Heart left ventricle (tissue), 16 donors: ENCODE measurements around the gene PRR35. TPM values are rescaled to one million over a fixed set of nuclear protein-coding genes. Genes with fewer than 3 reads are reported as not detected.

Experiments
- ATAC-seq, 4 donors: fragments of 200-7000 bp; cut with Tn5 transposase; one replicate each; pipeline ENCODE4 v1.9.1; 2020 to 2022; ENCODE audit warnings: moderate library complexity in 4 of 4, mild to moderate bottlenecking in 3 of 4, moderate number of reproducible peaks in 1 of 4
- DNase-seq, 5 donors: peaks; one replicate each; pipeline ENCODE4 v3.0.0-alpha.2; 2020
- H3K27ac ChIP-seq, 12 donors: fragments of 200-600 bp; sonication (generic) in 4 of 12; one replicate each; pipeline versions ENCODE4 v1.5.0 to v1.8.0; 2016 to 2022; ENCODE audit warnings: mild to moderate bottlenecking in 2 of 12
- H3K27me3 ChIP-seq, 9 donors: fragments of 200-600 bp; sonication (generic) in 2 of 9; one replicate each; pipeline versions ENCODE4 v1.5.1 to v1.8.0; 2016 to 2022; ENCODE audit warnings: mild to moderate bottlenecking in 3 of 9
- H3K36me3 ChIP-seq, 9 donors: fragments of 200-600 bp; sonication (generic) in 2 of 9; one replicate each; pipeline versions ENCODE4 v1.5.0 to v1.8.0; 2018 to 2022; ENCODE audit warnings: mild to moderate bottlenecking in 2 of 9
- H3K4me1 ChIP-seq, 12 donors: fragments of 200-600 bp; sonication (generic) in 4 of 12; one replicate each; pipeline versions ENCODE4 v1.5.0 to v1.8.0; 2016 to 2022; ENCODE audit warnings: mild to moderate bottlenecking in 3 of 12
- H3K4me3 ChIP-seq, 12 donors: fragments of 200-600 bp; sonication (generic) in 4 of 12; one replicate each; pipeline versions ENCODE4 v1.5.0 to v1.8.0; 2017 to 2022; ENCODE audit warnings: mild to moderate bottlenecking in 9 of 12, moderate library complexity in 4 of 12
- H3K9me3 ChIP-seq, 12 donors: fragments of 200-600 bp; sonication (generic) in 4 of 12; one replicate each; pipeline versions ENCODE4 v1.5.0 to v1.8.0; 2016 to 2022; ENCODE audit warnings: mild to moderate bottlenecking in 1 of 12
- POLR2A ChIP-seq, 2 donors: fragments of 450-650 bp; IDR thresholded peaks; one replicate each; pipeline ENCODE4 v1.6.1; 2017; ENCODE audit warnings: antibody characterized with exemption in 2 of 2, mild to moderate bottlenecking in 2 of 2, moderate library complexity in 2 of 2
- WGBS, 4 donors: extraction: QIAGEN DNeasy Blood & Tissue Kit in 2 of 4; methylation state at CpG; one replicate each; pipeline versions ENCODE4 v1.1.5 to v1.1.7; 2013 to 2018; 5-methylcytosine and 5-hydroxymethylcytosine counted together
- intact Hi-C, 10 donors: fragments of 100-400 bp; cut with DNase I; formaldehyde crosslinking; loops; one replicate each; pipeline versions ENCODE4 v1.11.1 to v1.14.2; 2022
- polyA plus RNA-seq, 2 donors: library from polyadenylated mRNA; stranded (reverse); fragments of 200-250 nt; gene quantifications; one replicate each; pipeline ENCODE4 v1.2.3, GENCODE V29; 2013
- total RNA-seq, 9 donors: library from RNA; depleted of rRNA in 2 of 9; stranded (reverse); fragments of >200 nt in 2 of 9; fragmentation: NEBNext Ultra II Directional in 3 of 9; extraction: Animal tissue kit (Norgen Biotek cat#: 25700) in 3 of 9; gene quantifications; one replicate each; pipeline versions ENCODE4 v1.1.0 to v1.2.4, GENCODE V29; 2016 to 2023
- TF ChIP-seq, protein P1 (sequence below), 12 donors: fragments of 200-600 bp; sonication (generic) in 4 of 12; IDR thresholded peaks; one replicate each; pipeline versions ENCODE4 v1.5.0 to v1.8.0; 2018 to 2022; ENCODE audit warnings: antibody characterized with exemption in 12 of 12, mild to moderate bottlenecking in 5 of 12
- donor health status: ischemic (EF 13 %, LVEDD 7.1; RV severe dilation, severe dysfunction).
- donor health status: healthy with polysubstance abuse.
- donor health status: DM: no; HTN: yes; CAD: no.
- donor health status: DM: no; HTN: no; CAD: no.
- donor health status: ischemic (EF 25% LVEDD 6.9; RV normal size, moderate dysfunction).
- donor health status: ischemic (EF 25% LVEDD 5.7; RV mildly dilated, moderate dysfunction).
- donor health status: healthy.
- donor health status: DM: yes; HTN: yes; CAD: no.
- donor health status: ischemic (EF 35%, LVEDD 5.7; RV mildly dilated, moderate dysfunction).
- donor health status: nonischemic (EF 11% LVEDD 7.7; RV severe dilation, severe dysfunction).
- donor health status: DM: yes; HTN: yes; CAD: no.
- donor health status: PGD.
- donor health status: ischemic (EF 29% LVEDD 5.4; RV normal size, mild dysfunction).
- donor health status: nonischemic (EF 23%, LVEDD 6.1; RV moderate dilation, normal function).

Gene PRR35
- total and polyA plus RNA-seq, 11 donors: not detected

DNA sequence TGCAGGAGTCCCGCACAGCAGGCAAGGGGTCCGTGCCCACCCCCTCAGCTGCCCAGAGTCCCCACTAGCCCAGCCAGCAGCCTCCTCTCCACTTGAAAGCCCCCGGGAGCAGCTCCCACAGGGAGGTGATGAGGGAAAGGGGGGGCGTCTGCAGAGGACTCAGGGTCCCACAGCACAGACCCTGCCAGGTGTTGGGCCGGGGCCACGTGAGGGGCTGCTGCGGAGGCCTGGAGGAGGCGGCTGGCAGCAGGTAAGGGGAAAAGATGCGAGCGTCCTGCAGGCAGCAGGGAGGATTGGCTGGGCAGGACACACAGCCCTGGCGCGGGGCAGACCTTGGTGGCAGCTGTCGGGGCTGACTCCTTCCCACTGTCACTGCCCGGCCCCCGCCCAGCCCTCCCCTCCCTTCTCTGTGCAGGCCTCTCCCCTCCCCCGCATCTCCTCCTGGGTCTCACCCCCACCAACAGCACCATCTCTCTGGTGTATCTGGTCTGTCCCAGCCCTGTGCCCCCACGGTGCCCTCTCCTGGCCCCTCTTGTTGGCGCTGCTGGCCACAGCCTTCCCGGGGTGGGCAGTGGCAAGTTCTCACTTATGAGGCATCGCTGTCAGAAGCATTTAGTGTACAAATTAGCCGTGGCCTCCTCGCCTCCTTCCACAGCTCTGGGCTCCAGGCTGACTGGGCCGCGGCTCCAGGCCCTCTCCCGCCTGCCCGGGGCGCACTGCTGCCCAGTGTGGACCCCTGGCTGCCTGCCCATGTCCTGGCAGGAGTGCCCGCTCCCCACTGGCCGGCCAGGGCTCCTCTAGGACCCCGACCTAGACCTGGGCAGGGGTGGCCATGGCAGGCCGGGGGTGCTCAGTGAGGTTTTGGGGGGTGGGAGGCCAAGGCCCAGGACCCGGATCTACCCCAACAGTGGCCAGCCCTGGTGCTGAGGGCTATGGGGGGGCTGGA lies 4.4 kb upstream of the PRR35 start:
- Histone ChIP-seq H3K36me3 (peaks cover 0 to 30% (median 16%) of the 10 kb centered on the region in 9 donors), H3K4me1 (peaks cover 0 to 22% (median 0%) of the 10 kb centered on the region in 12 donors), H3K27me3 (peaks cover 8 to 26% (median 15%) of the 10 kb centered on the region in 9 donors), H3K9me3 (no peaks in the 10 kb centered on the region), H3K27ac (no peak overlapping the region), H3K4me3 (no peak overlapping the region)
- 71 to 81% (median 78%) methylated on average over 18 to 32 of the region's 32 CpGs for WGBS, 4 donors
- TF ChIP-seq, protein P1, sequence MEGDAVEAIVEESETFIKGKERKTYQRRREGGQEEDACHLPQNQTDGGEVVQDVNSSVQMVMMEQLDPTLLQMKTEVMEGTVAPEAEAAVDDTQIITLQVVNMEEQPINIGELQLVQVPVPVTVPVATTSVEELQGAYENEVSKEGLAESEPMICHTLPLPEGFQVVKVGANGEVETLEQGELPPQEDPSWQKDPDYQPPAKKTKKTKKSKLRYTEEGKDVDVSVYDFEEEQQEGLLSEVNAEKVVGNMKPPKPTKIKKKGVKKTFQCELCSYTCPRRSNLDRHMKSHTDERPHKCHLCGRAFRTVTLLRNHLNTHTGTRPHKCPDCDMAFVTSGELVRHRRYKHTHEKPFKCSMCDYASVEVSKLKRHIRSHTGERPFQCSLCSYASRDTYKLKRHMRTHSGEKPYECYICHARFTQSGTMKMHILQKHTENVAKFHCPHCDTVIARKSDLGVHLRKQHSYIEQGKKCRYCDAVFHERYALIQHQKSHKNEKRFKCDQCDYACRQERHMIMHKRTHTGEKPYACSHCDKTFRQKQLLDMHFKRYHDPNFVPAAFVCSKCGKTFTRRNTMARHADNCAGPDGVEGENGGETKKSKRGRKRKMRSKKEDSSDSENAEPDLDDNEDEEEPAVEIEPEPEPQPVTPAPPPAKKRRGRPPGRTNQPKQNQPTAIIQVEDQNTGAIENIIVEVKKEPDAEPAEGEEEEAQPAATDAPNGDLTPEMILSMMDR (IDR thresholded peaks at IDR 0.05): no peak
- TF ChIP-seq POLR2A (IDR thresholded peaks at IDR 0.05): no peak
- intact Hi-C loops: no loop called here
- no peak for DNase-seq
- ATAC-seq: no peak

DNA sequence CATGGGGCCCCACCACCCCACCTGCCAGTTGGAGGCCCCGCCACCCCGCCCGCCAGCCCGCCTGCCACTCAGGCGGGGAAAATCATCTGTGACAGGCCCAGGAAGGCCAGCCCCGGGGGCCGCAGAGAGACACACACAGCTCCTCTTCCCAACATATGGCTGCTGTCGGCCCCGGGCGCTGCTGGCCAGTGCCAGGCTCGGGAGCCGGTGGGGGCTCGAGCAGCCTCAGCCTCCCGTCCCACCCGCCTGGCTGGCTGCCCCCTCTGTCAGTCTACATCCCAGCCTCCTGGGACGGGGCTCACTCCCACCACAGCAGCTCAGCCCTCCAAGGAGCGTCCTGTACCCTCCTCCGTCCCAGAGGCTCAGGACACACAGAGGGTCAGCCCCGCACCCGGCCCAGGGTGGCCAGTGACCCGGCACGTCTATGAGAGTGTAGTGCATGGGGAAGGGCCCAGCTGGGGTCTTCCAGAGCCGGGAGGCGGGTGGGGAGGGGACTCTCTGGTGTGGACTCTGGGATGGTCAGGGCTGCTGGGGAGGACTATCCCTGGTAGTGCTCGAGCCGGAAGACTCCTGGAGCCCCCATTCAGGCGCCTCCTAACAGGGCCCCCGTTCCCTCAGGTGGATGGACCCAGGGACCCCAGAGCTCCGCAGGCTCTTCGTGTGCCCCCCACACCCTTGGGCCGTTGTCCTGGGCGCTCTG lies 3.6 kb upstream of the PRR35 start:
- Histone ChIP-seq H3K27me3 (peaks cover 17 to 34% (median 23%) of the 10 kb centered on the region in 9 donors), H3K9me3 (no peaks in the 10 kb centered on the region), H3K4me1 (peaks cover 0 to 23% (median 0%) of the 10 kb centered on the region in 12 donors), H3K36me3 (peaks cover 0 to 25% (median 11%) of the 10 kb centered on the region in 9 donors), H3K27ac (no peak overlapping the region), H3K4me3 (no peak overlapping the region)
- intact Hi-C loops: no loop called here
- WGBS, 4 donors: 80 to 84% (median 82%) methylated on average over 21 to 32 of the region's 32 CpGs
- ATAC-seq (no peak), DNase-seq (no peak)
- no peak for TF ChIP-seq POLR2A (IDR thresholded peaks at IDR 0.05)
- TF ChIP-seq, protein P1 (IDR thresholded peaks at IDR 0.05): no peak

DNA sequence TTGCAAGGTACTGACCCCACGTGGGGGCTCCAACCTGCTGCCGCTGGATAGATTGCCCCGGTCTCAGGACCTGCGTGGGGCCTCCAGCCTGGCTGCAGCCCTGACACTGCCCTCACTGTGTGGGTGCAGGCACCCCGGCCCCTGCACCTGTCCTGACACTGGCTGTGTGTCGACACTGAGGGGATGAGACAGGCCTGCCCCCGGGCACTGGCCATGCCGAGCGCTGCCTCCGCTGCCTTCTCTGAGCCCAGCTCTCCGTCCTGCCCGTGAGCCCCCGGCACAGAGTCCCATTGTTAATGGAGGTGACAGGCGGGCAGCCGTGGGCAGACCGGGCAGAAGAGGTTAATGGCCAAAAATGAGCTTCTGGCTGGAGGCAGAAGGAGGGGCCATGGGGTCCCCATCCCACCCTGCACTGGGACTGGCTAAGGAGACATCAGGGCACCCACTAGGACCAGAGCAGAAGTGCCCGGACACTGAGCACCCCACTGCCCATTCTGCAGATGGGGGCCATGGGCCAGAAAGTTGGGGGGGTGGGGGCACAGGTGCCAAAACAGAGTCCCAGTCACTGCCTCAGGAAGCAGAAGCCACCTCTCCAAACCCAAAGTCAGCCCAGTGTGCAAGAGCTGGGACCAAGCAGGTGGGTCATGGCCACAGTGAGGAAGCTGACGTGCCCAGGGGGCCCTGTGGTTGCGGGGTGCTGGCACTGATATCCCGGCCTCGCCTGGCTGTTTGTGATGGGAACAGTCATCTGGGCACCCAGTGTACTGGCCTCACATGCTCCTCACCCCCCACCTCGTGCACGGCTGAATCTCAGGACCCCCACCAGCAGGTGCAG lies 2.5 kb upstream of the PRR35 start:
- Histone ChIP-seq H3K36me3 (peaks cover 0 to 15% (median 2%) of the 10 kb centered on the region in 9 donors), H3K9me3 (no peaks in the 10 kb centered on the region), H3K27me3 (peaks cover 21 to 42% (median 27%) of the 10 kb centered on the region in 9 donors), H3K4me1 (peaks cover 0 to 23% (median 0%) of the 10 kb centered on the region in 12 donors), H3K4me3 (no peak overlapping the region), H3K27ac (no peak overlapping the region)
- DNase-seq (no peak), ATAC-seq (no peak)
- TF ChIP-seq, protein P1 (IDR thresholded peaks at IDR 0.05): no peak
- TF ChIP-seq POLR2A (IDR thresholded peaks at IDR 0.05): no peak
- intact Hi-C loops: no loop called here
- WGBS, 4 donors: 81 to 89% (median 84%) methylated on average over 21 to 23 of the region's 23 CpGs
